Measurements from ENCODE around the gene PRKCH.
A peak's percentile ranks its signal among the peaks of the same experiment; 100 is the strongest.

PRKCH gene

DNA sequence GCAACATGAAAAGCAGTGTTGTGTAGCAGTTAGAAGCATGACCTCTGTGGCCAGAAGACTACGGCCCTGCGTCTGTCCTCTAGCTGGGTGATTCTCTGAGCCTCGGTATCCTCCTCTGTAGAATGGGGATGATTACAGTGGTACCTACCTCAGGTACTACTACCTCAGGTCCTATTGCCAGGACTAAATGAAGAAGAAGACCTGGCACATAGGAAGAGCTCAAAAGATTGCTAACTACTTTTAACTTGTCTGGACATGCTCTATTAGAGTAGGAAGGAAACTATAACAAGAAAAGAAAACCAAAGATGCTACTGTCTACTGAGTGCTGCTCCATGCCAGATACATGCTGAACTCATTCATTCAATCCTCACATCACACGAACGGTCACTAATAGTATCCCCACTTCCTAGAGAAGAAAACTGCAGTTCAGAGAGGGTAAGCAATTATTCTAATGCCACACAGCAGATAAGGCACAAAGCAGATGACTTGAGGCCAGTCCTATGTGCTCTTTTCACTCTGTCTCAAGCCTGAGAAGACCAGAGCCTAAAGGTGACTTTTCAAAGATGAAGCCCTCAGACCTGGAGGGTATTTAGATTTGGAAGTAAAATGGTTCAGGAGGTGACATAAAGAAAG is 265.8 kb downstream of the PRKCH start:
- peaks cover 36% of the 10 kb centered on the region for H3K4me1 Mint-ChIP-seq (ENCODE audit: low read depth)
- peaks cover 1% of the 10 kb centered on the region for H3K9me3 Mint-ChIP-seq
- H3K27ac Mint-ChIP-seq, result no peak overlapping the region
- peaks cover under 1% of the 10 kb centered on the region for H3K27me3 Mint-ChIP-seq (ENCODE audit: low read depth)
- no peak overlapping the region for H3K4me3 Mint-ChIP-seq
- peaks cover 8% of the 10 kb centered on the region for H3K36me3 Mint-ChIP-seq (ENCODE audit: low read depth)

DNA sequence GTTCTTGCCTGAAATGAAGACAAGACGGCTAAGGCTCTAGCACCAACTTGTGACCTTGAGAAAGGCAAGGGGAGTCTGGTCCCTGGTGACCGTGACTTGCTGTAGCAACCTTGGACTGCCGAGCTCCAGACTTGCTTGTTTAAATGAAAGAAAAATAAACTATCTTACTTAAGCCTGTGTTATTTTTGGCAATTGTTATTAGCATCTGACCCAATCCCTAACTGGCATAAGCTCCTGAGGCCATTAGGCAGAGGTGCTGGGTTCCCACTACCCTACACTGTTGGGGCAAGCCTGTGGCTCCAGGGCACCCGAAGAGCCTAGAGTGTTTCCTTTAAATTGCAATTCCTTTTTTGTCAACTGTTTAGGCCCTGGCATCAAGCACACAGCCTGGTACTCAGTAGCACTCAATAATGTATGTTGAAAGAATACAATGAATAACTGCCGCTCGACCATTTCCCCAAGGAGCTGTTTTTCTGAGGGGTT is 267.1 kb downstream of the PRKCH start:
- no peak overlapping the region for H3K27ac Mint-ChIP-seq
- H3K9me3 Mint-ChIP-seq, result peaks cover 7% of the 10 kb centered on the region
- H3K27me3 Mint-ChIP-seq (ENCODE audit: low read depth), result no peaks in the 10 kb centered on the region
- peaks cover 37% of the 10 kb centered on the region for H3K4me1 Mint-ChIP-seq (ENCODE audit: low read depth)
- no peak overlapping the region for H3K4me3 Mint-ChIP-seq
- peaks cover 10% of the 10 kb centered on the region for H3K36me3 Mint-ChIP-seq (ENCODE audit: low read depth)

DNA sequence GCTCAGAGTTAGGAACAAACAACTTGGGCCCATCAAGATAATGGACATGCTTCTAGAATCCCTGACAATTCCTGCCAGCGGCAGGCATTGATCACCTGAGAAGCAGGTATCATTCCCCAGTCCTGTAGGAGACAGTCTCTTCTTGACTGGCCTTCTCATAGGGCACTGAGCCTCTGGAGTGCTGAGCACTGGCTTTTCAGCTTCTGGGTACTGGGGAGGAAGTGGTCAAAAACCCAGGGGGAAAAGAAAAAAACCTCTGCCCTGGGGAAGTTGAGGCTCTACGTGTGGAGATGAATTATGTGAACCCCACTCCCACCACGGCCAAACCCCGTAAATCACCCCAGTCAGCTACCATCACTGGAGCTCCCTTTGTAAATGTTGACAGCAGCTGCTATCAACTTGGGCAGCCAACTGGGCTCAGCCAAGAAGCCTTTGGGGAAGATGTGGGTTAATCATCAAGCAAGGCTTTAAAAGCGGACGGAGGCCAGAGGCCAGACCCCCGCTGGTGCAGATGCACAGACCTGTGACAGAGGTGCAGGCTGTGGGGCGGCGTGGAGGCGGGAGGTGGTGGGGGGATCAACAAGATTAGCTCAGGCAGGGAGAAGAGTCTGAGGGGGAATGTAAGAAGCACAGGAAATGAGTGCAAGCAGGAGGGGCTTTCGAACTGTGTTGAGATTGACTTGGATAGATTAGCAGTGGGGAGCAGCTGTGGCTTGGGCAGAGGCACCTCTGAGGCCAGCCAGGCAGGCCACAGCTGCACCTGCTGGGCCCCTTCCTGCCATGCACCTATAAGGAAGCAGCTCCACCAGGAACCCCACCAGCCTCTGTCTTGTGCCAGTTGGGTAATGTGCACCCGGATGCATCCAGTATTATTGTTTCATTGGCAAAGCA is 268.6 kb downstream of the PRKCH start:
- Mint-ChIP-seq H3K9me3 (peaks cover 11% of the 10 kb centered on the region), H3K27ac (no peak overlapping the region), H3K4me1 (ENCODE audit: low read depth) (peaks cover 52% of the 10 kb centered on the region), H3K36me3 (ENCODE audit: low read depth) (peaks cover 7% of the 10 kb centered on the region), H3K4me3 (no peak overlapping the region), H3K27me3 (ENCODE audit: low read depth) (no peaks in the 10 kb centered on the region)

DNA sequence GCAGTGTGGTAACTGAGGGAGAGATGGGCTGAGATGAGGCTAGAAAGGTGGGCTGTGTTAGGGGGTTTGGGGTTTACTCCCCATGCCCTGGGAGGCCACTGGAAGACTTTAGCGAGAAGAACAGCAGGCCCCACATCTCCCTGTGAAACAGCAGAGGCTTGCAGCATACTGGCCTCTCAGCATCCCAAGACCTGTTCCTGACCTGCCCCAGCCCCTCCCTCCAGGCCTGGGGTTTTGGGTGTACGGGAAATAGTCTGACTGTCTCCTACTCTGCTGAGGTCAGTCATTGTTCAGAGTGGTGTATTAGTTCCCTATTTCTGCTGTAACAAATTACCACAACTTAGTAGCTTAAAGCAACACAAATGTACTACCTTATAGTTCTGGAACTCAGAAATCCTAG is 270.5 kb downstream of the PRKCH start:
- no peaks in the 10 kb centered on the region for H3K27me3 Mint-ChIP-seq (ENCODE audit: low read depth)
- H3K27ac Mint-ChIP-seq, result no peak overlapping the region
- peaks cover 55% of the 10 kb centered on the region for H3K4me1 Mint-ChIP-seq (ENCODE audit: low read depth)
- peaks cover 11% of the 10 kb centered on the region for H3K9me3 Mint-ChIP-seq
- peaks cover 5% of the 10 kb centered on the region for H3K36me3 Mint-ChIP-seq (ENCODE audit: low read depth)
- H3K4me3 Mint-ChIP-seq, result no peak overlapping the region

DNA sequence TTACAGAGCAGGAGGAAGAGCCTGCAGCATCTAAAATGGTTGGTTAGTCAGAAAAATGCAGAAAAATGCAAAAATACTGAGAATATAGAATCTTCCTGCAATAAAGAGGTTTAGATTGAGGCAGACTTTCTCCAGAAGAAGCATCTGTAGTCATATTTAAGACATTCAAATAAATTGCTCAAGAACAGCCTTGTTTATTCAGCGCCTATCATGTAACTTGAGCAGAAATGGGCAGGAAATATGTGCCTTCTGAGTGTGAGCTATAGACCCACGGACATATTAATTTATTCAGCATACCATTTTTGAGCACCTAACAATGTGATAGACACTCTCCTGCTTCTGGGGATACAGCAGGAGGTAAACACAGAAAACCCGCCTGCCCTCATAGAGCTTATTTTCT is 272.0 kb downstream of the PRKCH start:
- no peak overlapping the region for H3K4me3 Mint-ChIP-seq
- H3K27me3 Mint-ChIP-seq (ENCODE audit: low read depth), result no peaks in the 10 kb centered on the region
- peaks cover 11% of the 10 kb centered on the region for H3K9me3 Mint-ChIP-seq
- H3K4me1 Mint-ChIP-seq (ENCODE audit: low read depth), result peaks cover 50% of the 10 kb centered on the region
- peak overlapping the region; percentile 17 for H3K27ac Mint-ChIP-seq
- peaks cover 5% of the 10 kb centered on the region for H3K36me3 Mint-ChIP-seq (ENCODE audit: low read depth)

DNA sequence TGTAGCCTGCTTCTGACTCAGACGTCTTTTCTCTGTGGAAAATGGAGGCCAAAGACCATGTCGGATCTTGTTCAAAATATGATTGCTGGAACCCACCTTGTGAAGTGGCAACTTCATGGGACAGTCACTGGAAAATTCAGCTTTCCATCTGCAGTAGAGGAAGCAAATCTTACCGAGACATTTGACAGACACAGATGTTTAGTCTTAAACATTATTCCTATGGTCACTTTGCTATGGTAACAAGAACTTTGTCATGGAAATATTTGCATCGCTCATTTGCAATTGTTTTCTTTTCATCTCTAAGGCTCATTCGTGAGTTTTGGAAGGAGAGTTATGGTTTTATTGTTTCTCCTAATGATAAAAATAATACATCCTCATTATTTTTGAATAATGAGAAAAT is 275.6 kb downstream of the PRKCH start:
- Mint-ChIP-seq H3K4me3 (no peak overlapping the region), H3K4me1 (ENCODE audit: low read depth) (peaks cover 42% of the 10 kb centered on the region), H3K36me3 (ENCODE audit: low read depth) (peaks cover 2% of the 10 kb centered on the region), H3K9me3 (peaks cover 11% of the 10 kb centered on the region), H3K27me3 (ENCODE audit: low read depth) (no peaks in the 10 kb centered on the region), H3K27ac (peak overlapping the region; percentile 32)

DNA sequence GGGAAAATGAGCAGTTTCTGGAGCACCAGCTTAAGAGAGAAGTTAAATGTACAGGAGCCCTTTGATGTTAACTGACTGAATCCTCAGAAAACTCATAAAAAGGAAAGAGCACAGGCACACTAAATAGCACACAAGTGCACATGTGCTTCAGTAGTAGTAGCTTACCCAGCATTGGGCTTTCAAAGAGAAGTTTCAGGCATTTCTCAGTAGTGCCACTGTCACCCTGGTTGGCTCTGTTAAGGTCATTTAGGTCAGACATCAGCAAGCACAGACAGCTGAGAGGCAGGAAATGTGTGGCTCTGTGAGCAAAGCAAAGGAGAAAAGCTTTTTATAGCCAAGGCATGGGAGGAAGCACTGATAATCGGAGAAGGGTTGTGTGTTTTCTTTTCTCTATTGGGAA is 277.6 kb downstream of the PRKCH start:
- no peaks in the 10 kb centered on the region for H3K9me3 Mint-ChIP-seq
- no peaks in the 10 kb centered on the region for H3K27me3 Mint-ChIP-seq (ENCODE audit: low read depth)
- H3K27ac Mint-ChIP-seq, result peak overlapping the region; percentile 88
- H3K4me1 Mint-ChIP-seq (ENCODE audit: low read depth), result peaks cover 44% of the 10 kb centered on the region
- no peaks in the 10 kb centered on the region for H3K36me3 Mint-ChIP-seq (ENCODE audit: low read depth)
- H3K4me3 Mint-ChIP-seq, result peak overlapping the region; percentile 22

DNA sequence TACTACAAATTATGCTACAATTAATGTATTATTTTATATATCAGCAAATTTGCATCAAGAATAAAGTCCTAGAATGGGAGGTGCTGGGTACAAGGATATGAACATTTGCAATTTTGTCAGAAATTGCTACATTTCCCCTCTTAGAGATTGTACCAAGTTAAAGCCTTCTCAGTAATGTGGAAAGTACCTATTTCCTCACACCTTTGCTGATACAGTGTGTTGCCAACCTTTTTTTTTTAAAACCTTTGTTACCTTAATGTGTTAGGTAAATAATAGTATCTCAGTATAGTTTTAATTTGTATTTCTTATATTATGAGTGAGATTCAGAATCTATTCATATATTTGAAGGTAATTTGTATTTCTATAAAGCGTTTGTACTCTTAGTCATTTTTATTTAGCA is 278.6 kb downstream of the PRKCH start:
- no peaks in the 10 kb centered on the region for H3K27me3 Mint-ChIP-seq (ENCODE audit: low read depth)
- H3K4me3 Mint-ChIP-seq, result no peak overlapping the region
- peaks cover 1% of the 10 kb centered on the region for H3K36me3 Mint-ChIP-seq (ENCODE audit: low read depth)
- no peak overlapping the region for H3K27ac Mint-ChIP-seq
- H3K4me1 Mint-ChIP-seq (ENCODE audit: low read depth), result peaks cover 35% of the 10 kb centered on the region
- peaks cover 2% of the 10 kb centered on the region for H3K9me3 Mint-ChIP-seq
